ENCODE results near the gene MMP2.

Gene MMP2

DNA sequence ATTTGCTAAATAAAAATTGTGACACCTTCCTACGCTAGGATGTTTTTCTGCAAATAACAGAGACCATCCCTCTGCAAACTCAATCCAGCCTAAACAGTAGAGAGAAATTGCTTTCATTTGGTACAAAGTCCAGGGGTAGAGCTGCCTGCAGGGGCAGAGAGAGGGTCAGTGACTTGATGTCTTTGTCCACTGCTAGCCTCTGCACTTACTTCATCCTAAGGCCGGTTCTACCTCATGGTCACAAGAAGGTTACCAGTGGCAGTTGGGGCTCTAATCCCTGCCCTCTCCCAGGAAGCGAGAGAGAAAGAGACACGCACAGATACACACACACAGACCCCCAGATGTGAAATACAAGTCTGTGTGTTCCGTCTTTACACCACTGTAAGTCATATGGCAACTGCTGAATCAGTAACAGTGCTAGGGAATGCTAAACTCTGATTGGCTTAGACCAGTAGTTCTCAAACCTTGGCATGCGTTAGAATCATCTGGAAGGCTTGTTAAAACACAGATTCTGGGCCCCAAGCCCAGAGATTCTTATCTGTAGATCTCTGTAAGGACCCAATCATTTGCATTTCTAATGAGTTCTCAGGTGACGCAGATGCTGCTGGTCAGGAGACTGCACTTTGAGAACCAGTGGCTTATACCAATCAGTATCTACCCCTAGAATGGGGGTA, 16.8 kb downstream of the MMP2 start:
- DNase-seq (ENCODE audit: low spot score) = no peak

DNA sequence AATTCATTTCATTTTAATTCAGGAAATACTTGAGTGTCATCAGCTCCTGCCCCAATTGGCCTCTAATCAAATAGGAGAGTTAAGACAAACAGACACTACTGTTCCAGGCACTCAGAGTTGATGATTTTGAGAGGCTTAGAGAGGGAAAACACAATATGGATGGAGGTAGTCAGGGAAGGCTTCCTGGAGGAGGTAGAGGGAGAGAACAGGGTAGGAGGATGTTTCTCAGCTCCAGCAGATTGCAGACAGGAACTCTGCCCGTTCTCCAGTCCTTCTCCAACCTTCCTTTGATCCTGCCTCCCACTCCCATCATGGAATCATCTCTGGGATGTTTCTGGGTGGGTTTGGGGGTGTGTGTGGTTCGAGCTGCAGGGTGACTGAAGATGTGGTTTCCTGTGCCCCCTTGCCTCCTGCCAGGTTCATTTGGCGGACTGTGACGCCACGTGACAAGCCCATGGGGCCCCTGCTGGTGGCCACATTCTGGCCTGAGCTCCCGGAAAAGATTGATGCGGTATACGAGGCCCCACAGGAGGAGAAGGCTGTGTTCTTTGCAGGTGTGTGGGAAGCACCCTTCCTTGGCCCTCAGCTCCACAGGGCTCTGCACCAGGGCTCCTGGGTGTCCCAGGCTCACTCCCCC, 17.6 kb downstream of the MMP2 start:
- DNase-seq (ENCODE audit: low spot score) = no peak

DNA sequence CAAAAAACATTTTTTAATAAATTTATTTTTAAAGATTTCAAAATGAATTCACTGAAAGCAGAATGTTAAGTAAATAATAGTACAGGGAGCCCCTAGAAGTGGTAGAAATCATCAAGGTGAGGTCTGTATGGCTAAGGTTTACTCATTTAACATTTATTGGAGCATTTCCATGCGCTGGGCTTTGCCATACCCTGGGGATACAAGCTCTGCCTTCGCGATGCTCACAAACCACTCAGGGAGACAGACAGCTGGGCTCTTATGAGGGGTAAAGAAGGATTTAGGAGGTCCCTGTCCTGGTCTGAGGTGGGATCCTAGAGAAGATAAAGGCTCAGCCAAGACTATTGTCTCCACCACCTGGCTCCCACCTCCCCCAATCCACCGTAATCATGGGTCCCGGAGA, 18.6 kb downstream of the MMP2 start:
- no peak for DNase-seq (ENCODE audit: low spot score)

DNA sequence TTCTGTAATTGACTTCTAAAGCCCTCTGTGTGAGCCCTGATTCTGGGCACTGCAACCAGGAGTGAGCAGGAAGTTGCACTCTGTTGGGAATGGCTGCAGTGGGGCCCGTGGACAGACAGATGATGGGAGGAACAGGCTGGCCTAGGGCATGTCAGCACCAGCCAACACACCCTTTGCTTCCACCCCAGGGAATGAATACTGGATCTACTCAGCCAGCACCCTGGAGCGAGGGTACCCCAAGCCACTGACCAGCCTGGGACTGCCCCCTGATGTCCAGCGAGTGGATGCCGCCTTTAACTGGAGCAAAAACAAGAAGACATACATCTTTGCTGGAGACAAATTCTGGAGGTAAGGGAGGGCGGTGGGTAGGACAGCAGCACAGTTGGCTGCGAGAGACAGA, 19.1 kb downstream of the MMP2 start:
- no peak for DNase-seq (ENCODE audit: low spot score)

DNA sequence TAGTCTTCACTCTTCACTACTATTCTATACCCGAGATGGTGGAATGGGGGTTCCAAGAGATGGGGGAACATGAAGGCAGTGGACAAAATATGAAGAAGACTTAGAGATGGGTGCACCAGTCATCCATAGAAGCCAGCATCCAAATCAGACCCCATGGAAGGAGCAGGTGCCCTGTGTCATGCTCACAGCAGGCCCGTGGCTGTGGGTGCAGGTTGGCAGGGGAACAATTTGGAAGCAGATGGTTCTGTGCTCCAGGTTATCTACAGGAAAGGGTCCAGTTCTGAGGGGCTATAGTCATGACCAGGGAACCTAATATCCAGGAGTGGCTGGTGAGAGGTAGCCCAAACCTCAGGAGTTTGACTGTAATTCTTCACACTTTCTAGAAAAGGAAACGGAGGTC, 20.3 kb downstream of the MMP2 start:
- no peak for DNase-seq (ENCODE audit: low spot score)

DNA sequence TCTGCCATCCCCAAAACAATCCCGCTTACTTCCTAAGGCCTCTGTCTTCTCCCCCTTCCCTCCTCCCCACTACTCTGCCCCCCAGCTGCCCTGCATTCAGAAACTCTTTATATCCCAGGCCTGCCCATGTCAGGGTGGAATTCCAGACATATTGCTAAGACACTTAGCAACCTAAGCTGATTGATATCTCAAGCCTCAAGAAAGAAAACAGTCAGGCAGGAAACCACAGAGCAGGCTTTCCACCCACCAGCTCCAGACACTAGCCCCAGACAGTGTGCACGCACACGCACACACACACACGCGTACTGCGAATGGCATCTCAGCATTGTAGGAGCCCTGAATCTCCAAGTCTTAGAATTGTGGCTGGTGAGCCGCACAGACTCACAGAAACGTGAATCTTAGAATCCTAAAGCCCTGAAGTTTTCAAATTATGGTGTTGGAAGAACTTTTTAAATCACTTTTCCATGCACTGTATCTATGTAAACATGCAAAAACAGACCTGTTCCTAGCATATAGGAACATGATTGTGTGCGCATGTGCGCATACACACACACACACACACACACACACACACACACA, 21.0 kb downstream of the MMP2 start:
- peak; percentile 65 for DNase-seq (ENCODE audit: low spot score)

DNA sequence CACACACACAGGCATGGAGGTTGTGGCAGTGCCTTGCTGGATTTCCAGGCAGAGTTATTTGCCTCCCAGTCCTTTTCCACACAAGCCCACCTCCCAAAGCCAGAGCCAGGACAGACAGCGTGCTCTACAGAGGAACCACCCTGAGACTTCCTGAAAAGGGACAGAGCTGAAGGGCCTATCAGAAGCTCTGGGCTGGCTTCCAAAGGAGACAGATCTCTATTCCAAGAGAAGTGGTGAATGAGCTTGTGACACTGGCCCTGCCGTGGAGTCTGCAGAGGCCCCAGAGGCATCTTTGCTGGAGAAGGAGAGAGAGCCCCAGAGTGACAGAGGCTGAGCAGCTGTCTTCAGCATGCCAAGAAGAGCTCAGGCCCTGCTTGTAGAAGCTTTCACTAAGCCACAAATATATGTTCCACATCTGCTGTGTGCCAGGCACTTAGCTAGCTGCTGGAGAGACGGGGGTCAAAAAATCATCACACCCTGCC, 21.6 kb downstream of the MMP2 start:
- DNase-seq (ENCODE audit: low spot score) = no peak

DNA sequence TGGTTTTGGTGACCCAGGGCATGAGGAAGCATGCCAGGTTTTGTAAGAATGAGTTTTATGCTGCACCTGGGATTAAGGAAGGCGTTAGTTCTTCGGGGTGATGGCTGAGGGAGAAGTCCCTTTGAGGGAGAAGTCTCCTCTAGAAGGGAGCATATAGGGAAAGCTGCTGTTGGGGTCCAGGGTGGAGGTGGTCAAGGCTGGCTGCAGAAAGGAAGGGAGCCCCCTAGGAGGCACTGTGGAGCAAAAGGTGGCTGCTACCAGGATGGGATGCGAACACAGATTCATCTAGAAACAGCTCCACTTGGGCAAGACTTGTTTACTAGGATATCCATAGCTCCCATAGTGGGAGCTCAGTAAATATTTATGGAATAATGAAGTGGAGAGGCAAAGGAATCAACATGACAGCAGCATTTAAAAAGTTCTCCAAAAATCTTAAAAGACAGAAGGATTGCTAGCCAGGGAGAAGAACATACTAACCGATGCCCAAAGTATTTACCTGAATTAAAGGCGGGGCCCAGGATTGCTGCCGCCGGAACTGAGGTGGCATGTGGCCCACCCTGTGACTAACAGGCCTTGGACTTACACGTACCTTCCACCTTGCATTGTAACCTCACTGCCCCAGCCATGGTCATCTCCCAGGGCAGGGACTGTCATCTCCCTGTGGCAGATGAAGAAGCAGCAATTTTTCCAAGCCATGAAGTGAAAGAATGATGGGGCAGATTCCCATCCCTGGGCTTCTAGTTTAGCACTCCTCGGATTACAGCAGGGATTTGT, 22.7 kb downstream of the MMP2 start:
- DNase-seq (ENCODE audit: low spot score) = no peak

DNA sequence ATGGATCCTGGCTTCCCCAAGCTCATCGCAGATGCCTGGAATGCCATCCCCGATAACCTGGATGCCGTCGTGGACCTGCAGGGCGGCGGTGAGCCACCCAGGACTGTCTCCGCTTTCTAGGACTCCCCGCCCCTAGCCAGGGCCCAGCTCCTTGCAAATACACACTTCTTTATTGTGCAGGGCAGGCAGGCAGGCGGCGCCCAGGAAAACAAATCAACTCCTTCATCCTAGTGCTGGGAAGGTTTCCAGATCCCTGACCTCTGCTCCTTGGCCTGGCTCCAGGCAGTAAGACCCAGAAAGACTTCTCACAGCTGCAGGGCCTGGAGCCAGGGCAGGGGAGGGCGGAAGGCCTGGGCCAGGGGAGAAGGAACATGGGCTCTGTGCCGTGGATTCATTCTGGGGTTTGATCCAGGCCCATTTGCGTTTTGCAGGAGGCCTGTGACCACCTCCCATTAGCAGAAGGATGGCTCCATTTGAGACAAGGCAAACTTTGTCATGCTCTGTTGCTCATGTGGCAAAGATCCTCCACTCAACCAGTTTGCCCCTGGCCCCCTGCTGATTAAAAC, 23.9 kb downstream of the MMP2 start:
- DNase-seq (ENCODE audit: low spot score) = no peak

DNA sequence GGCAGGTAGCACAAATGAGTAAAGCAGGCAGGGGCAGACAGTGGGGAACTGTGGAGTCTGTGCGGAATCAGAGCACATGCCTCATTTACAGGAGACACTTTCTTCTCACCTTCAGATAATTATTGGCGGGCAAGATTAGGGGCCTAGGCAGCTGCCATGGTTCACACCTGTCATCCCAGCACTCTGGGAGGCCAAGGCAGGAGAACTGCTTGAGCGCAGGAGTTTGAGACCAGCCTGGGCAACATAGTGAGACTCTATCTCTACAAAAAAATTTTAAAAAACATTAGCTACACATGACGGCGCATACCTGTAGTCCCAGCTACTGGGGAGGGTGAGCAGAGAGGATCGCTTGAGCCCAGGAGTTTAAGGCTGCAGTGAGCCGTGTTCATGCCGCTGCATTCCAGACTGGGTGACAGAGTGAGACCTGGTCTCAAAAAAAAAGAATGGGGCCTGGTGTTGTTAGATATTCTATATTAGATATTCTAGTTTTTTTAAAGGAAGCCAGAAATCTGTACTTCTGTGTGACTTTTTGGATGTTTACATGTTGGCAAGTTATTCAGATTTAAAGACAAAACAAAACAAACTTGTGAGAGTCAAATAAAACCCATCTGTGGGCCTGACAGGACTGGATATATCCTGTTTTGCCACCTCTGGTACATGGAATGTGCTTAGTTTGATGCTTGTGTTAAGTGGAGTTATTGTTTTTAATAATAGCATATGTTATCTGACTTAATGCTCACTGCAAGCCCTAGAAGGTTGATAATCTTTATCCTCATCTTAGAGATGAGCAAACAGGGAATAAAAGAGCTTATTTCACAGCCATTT, 24.9 kb downstream of the MMP2 start:
- no peak for DNase-seq (ENCODE audit: low spot score)

DNA sequence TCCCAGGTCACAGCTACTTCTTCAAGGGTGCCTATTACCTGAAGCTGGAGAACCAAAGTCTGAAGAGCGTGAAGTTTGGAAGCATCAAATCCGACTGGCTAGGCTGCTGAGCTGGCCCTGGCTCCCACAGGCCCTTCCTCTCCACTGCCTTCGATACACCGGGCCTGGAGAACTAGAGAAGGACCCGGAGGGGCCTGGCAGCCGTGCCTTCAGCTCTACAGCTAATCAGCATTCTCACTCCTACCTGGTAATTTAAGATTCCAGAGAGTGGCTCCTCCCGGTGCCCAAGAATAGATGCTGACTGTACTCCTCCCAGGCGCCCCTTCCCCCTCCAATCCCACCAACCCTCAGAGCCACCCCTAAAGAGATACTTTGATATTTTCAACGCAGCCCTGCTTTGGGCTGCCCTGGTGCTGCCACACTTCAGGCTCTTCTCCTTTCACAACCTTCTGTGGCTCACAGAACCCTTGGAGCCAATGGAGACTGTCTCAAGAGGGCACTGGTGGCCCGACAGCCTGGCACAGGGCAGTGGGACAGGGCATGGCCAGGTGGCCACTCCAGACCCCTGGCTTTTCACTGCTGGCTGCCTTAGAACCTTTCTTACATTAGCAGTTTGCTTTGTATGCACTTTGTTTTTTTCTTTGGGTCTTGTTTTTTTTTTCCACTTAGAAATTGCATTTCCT, 26.5 kb downstream of the MMP2 start:
- no peak for DNase-seq (ENCODE audit: low spot score)

DNA sequence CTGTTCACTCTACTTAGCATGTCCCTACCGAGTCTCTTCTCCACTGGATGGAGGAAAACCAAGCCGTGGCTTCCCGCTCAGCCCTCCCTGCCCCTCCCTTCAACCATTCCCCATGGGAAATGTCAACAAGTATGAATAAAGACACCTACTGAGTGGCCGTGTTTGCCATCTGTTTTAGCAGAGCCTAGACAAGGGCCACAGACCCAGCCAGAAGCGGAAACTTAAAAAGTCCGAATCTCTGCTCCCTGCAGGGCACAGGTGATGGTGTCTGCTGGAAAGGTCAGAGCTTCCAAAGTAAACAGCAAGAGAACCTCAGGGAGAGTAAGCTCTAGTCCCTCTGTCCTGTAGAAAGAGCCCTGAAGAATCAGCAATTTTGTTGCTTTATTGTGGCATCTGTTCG, 27.1 kb downstream of the MMP2 start:
- DNase-seq (ENCODE audit: low spot score) = no peak

DNA sequence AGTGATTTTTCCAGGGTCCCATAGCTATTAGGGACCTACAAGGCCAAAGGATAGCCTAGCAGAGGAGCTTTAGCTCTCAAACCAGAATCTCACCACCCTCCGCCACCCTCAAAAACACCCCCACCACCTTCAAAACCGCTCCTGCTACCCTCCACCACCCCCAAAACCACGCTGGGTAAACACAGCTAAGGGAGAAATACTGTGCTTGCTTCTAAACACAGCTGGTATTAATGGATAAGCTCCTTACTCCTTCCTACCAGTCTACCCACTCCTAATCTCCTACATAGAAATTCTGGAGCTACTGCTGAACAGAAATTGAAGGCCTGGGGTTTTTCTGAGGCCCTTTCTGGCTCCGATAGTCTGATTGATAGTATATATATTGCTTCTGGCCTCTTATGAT, 27.7 kb downstream of the MMP2 start:
- no peak for DNase-seq (ENCODE audit: low spot score)

DNA sequence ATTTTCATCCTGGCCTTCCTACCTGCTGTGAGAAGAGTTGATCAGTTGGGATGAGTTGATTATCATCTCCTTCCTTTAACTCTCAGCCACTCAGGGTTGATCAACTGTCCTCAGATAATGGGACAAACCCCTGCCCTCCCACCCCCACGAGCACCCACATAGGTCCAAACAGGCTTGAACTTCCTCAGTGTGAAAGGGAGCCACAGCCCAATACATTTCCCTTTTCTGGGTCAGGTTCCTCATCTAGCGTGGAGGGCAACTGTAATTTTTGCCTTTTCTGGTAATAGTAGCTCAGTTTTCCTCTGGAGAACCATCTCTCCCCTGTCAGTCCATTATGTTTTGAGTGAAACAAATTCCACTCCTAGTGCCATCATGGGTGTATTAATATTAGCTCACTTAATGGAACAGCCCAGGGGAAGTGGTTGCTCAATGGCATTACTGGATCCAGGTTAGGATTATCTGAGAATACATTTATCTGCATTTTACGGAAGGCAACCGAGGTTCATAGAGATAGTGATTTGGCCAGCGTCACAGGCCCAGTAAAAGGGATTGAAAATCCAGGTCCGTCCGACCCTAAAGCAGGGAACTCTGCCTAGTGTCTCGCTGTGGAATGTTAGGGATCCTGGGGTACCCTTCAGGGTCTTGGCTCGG, 29.4 kb downstream of the MMP2 start:
- no peak for DNase-seq (ENCODE audit: low spot score)

DNA sequence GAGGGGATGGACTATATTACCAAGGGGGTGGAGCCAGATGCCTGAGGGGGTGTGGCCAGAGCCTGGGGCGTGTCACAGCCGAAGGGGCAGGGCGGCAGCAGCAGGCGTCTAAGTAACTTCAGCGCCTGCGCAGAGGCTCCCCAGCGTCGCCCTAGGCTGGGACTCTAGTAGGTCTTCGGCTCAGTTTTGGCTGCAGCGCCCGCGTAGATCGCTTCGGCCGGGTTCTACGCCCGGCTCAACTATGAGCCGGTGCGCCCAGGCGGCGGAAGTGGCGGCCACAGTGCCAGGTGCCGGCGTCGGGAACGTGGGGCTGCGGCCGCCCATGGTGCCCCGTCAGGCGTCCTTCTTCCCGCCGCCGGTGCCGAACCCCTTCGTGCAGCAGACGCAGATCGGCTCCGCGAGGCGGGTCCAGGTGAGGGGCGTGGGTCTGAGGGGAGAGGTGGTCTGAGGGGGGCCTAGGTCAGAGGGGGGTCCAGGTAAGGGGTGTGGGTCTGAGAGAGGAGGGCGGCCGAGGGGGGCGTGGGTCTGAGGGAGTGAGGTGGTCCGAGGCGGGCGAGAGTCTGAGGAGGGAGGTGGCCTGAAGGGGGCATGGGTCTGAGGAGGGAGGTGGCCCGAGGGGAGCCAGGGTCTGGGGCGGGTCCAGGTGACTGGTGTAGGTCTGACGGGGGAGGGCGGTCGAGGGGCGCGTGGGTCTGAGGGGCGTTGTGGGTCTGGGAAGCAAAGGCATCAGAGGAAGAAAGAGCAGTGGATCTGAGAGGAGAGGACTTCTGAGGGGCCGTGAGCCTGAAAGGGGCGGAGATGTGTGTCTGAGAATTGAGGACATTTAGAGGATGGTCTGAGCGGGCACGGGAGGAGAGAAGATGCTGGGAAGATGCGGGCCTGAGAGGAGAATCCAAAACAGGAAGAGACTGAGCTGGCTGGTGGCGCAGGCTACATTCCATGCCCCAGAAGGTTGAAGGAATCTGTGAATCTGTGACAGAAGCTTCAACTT, 30.2 kb downstream of the MMP2 start, which contains the start of gene LPCAT2:
TSS of gene LPCAT2 (plus strand) at position 132 of the 991 bp plus-strand sequence. CDS start at position 242, 110 bp downstream.
- peak; percentile 67 for DNase-seq (ENCODE audit: low spot score)

DNA sequence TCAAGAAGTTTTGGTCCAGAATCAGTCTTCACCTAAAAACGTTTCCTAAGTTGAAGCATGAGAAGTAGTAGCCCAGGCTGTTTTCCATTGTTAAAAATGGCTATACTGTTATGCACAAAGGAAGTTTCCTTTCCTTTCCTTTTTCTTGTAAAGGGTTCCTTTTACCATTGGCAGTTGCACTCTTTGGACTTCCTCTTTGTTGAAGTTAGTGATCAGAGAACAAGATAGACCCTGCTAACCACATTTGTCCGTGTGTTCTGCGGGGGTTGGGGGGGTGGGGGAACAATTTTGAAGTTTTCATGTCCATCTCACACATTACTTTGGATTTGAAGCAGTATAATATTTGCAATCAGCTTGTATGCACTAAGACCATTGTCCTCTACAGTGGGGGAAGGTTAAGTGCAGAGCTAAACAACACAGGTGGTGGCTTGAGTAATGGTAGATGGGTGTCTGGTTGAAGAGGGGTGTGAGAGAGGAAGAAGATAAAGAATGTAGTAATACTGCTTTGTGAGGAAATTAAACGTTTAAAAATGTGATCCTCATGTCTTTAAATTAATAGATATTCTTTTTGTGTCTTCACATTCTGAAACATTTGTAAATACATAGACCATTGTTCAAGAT, 31.3 kb downstream of the MMP2 start:
- DNase-seq (ENCODE audit: low spot score) = no peak

DNA sequence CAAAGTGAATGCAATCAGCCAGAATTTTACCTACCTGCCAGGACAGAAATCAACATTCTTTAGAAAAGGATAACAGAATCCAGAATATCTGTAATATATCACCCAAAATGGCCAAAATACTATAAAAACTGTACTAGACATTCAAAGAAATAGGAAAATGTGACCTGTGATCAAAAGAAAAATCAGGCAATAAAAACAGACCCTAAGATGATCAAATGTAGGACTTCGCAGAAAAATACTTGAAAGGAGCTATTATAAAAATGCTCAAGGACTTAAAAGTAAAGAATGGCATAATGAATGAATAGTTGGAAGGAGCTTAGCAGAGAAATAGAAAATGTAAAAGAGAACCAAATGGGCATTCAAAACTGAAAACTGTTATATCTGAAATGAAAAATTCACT, 33.9 kb downstream of the MMP2 start:
- no peak for DNase-seq (ENCODE audit: low spot score)

DNA sequence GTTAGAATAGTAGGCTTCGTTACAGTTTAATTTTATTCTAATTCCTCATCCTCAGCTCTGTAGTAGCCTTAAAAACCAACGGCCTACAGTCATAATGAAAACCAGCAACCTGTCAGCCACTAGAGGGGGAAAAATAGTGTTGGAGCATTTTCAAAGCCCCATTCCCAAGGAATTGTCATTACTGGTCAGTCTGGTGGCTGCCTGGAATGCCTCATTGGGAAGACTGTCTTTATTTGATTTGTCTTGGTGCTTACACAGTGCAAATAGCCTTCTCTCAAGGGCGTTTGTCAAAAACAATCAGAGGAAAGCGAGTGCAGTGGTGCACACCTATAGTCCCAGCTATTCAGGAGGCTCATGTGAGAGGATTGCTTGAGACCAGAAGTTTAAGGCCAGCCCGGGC, 34.6 kb downstream of the MMP2 start:
- DNase-seq (ENCODE audit: low spot score) = no peak

DNA sequence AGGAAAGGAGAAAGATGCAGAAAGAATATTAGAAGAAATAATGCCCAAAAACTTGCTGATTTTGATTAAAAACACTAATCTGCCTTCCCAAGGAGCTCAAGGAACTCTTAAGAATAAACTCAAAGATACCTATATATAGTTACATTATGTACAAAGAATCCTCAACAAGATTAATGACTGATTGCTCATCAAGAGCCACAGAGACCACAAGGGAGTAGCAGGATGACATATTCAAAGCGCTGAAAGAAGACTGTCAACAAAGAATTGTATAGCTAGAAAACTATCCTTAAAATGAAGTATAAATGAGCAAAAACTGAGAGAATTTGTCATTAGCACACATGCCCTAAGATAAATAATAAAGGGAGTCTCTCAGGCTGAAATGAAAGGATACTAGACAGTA, 36.1 kb downstream of the MMP2 start:
- no peak for DNase-seq (ENCODE audit: low spot score)
